Hindlimb muscle (tissue), 1 donor: Measurements from ENCODE around the gene LSR. TPM values are rescaled to one million over a fixed set of nuclear protein-coding genes. Genes with fewer than 3 reads are reported as not detected.

Source experiments
- DNase-seq: peaks from one replicate; pipeline ENCODE4 v3.0.0-alpha.2; 2013
- polyA plus RNA-seq: library from polyadenylated mRNA; unstranded; fragments of 120-200 nt; gene quantifications from one replicate; pipeline ENCODE4 v1.2.1, GENCODE V29; 2013; ENCODE audit not compliant: insufficient read length

Gene LSR
- polyA plus RNA-seq, 1 donor: 5.3 TPM

GRCh38 chr19:35288331-35288730 lies 39.5 kb downstream of the LSR start:
- DNase-seq: no peak

- DNase-seq: no peak
Observed at GRCh38 chr19:35288906-35289305, 40.1 kb downstream of the LSR start.

- no peak for DNase-seq
Observed at GRCh38 chr19:35290381-35291127, 41.8 kb downstream of the LSR start.

GRCh38 chr19:35291259-35291658 lies 42.5 kb downstream of the LSR start:
- no peak for DNase-seq

GRCh38 chr19:35291916-35292315 lies 43.1 kb downstream of the LSR start, which contains the start of gene MAG:
Gene MAG (plus strand): TSS chr19:35292161. CDS start chr19:35295409, 3,248 bp downstream.
- DNase-seq: no peak

- DNase-seq: no peak
Observed at GRCh38 chr19:35292421-35293362, 43.9 kb downstream of the LSR start.

GRCh38 chr19:35293363-35293739 lies 44.5 kb downstream of the LSR start:
- no peak for DNase-seq

GRCh38 chr19:35293808-35294207 lies 45.0 kb downstream of the LSR start:
- no peak for DNase-seq

GRCh38 chr19:35294328-35294727 lies 45.5 kb downstream of the LSR start:
- DNase-seq: no peak

- DNase-seq: peak; percentile 27
Observed at GRCh38 chr19:35294859-35295791, 46.3 kb downstream of the LSR start.

GRCh38 chr19:35295792-35296462 lies 47.1 kb downstream of the LSR start:
- no peak for DNase-seq

GRCh38 chr19:35296644-35297514 lies 48.1 kb downstream of the LSR start:
- no peak for DNase-seq

- DNase-seq: no peak
Observed at GRCh38 chr19:35297515-35297848, 48.7 kb downstream of the LSR start.

GRCh38 chr19:35297922-35298321 lies 49.1 kb downstream of the LSR start:
- no peak for DNase-seq

- no peak for DNase-seq
Observed at GRCh38 chr19:35298561-35298972, 49.8 kb downstream of the LSR start.

- DNase-seq: no peak
Observed at GRCh38 chr19:35299523-35300338, 50.9 kb downstream of the LSR start.

- no peak for DNase-seq
Observed at GRCh38 chr19:35300339-35300649, 51.5 kb downstream of the LSR start.

GRCh38 chr19:35301961-35302360 lies 53.2 kb downstream of the LSR start:
- DNase-seq: no peak

- DNase-seq: no peak
Observed at GRCh38 chr19:35302446-35302845, 53.6 kb downstream of the LSR start.

- DNase-seq: no peak
Observed at GRCh38 chr19:35303357-35303915, 54.6 kb downstream of the LSR start.
